Measurements from ENCODE around the gene MACF1.

MACF1 gene

GRCh38 chr1:39310015-39310414, 105.5 kb downstream of the MACF1 start:
- no peak for DNase-seq

DNA sequence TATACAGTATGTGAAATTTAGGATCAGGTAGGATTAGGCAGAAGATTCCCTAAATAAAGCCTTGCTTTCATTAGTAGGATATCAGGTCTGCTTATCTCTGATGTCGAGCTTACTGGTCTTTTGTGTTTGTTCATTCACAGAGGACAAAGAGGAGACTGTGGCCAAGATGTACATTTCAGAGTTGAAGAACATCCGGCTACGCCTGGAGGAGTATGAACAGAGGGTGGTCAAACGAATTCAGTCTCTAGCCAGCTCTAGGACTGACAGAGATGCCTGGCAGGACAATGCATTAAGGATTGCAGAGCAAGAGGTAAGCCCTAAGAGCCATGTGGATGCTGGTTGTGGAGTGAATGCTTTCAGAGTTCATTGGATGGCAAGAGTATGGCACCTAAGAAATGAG, 106.2 kb downstream of the MACF1 start:
- DNase-seq, result no peak

DNA sequence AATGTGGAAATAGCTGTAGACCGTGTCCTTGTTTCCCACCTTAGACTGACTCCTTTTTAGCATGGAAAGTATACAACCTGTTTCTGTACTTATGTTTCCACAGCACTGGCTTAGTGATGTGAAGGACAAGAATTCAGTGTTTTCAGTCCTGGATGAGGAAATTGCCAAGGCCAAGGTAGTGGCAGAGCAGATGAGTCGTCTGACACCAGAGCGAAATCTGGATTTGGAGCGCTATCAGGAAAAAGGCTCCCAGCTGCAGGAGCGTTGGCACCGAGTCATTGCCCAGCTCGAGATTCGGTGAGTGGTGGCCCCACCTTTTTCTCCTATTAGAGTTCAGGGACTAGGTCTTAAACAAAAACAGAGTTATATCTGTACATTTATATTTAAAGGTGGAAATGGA, 112.6 kb downstream of the MACF1 start:
- no peak for DNase-seq

- DNase-seq, result no peak
These were observed 113.6 kb downstream of the MACF1 start for GRCh38 chr1:39317910-39318633.

DNA sequence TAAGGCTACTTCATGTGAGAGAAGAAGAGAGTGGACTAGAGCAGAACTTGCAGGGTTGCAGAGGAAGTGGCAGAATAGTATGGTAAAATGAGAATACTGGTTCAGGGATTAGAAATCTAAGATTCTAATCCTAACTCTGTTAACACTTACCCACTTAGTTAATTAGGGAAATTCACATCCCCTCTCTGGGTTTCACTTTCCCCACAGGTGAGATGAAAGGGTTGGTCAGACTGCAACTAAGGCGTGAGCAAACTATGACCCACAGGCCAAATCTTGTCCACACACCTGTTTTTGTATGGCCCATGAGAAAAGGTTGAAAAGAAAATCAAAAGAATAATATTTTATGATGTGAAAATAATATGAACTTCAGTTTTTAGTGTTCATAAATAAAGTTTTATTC, 117.5 kb downstream of the MACF1 start:
- DNase-seq, result no peak

DNA sequence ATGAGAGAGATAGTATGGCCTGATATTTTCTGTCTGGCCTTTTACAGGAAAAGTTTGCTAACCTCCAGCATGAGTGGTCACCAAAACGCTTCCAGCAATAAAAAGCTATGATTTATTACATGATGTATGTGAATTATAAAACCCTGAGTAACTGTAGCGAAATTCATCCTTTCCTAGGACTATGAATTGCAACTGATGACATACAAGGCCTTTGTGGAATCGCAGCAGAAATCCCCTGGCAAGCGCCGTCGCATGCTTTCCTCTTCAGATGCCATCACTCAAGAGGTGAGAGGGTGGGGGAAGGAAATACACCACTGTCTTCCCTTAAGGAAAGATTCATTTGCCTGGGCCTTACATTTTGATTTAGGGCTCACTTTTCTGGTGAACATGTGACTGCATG, 117.9 kb downstream of the MACF1 start:
- DNase-seq, result no peak

GRCh38 chr1:39324888-39325287, 120.4 kb downstream of the MACF1 start:
- DNase-seq, result no peak

GRCh38 chr1:39326836-39327235, 122.3 kb downstream of the MACF1 start:
- no peak for DNase-seq

DNA sequence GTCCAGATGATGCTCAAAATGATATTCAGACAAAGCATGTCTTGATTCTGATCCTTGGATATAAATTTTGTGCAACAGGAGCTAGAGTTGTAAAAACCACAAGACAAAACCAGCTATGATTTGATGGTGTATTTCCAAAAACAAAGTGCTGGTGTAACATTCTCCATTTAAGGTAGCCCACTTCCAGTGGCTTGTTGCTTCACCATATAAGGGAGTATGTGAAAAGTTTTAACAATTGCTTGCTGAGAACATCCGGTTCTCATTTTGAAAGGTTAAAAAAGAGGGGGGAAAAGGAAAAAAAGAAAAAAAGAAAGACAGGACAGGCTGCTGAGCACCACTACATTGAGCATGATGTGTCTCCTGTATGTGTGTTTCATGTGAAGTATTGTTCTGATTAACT, 123.6 kb downstream of the MACF1 start:
- DNase-seq, result no peak

DNA sequence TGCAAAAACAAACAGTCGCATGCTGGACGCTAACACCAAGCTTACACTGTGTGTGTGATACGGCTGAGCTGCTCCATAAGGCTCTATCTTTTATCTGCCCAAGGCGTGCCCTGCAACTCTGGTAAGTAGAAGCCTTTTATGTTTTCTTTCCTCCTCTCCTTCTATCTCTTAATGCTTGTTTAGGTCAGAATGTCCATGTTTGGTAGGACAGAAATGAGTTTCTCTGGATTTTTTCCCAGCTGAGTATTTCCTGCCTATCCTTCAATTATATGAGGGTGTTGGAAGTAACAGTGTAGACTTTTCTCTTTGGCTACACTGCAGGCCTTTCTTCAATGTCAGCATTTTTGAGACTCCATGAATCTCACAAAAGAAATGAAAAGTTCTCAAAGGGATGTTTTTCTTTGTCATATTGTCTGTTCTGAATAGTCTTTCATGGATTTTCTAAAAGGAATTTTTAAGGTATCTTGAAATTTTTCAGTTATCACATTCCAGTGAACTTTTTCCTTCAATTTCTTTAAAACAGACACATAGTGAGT, 124.2 kb downstream of the MACF1 start:
- no peak for DNase-seq

GRCh38 chr1:39331647-39332046, 127.2 kb downstream of the MACF1 start:
- no peak for DNase-seq

DNA sequence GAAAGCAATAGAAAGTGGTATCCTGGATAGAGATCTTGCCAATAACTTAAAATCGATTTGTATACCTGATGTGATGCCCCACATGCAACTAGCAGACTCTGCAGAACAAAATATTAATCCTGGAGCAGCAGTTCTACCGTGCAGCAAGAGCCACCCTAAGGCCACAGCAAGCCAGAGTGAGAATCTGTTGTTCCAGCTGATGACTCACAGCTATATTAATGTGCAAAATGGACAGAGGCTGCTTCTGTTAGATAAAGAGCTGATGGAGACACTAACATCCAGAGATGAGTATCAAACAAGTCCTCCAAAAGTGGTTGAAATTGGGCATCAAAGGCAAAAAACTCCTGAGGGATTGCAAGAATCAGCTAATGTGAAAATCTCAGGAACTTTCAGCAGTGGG, 127.8 kb downstream of the MACF1 start:
- DNase-seq, result no peak

DNA sequence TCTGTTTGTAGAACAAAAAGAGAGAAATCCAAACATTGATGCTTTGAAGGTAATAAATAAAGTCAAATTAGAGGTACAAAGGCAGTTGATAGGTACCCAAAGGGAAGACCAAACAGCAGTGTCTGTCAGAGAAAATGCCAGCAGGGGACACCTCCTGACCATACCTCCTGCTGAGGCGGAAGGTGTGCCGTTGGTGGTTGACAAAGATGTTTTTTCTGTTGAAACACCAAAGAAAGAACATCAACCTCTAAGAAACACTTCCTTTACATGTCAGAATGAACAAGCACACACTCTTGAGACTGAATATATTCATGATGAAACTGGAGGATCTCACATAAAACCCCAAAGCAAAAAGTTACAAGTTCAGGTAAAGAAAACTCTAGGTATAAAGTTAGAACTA, 128.3 kb downstream of the MACF1 start:
- no peak for DNase-seq

DNA sequence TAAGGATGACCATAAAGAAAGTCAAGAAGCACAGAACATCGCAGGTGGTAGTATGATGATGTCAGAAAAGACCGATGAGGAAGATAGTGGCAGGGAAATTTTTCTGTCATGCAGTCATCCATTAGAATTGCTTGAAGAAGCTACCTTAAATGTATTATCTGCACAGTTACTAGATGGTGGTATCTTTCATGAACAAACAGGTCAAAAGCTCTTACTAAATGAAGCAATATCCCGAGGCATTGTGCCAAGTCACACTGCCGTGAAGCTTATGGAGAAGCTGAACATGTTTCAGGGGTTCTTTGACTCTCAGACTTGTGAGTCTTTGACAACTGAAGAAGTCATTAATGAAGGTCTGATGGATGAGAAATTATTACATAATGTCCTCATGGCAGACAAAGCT, 128.8 kb downstream of the MACF1 start:
- no peak for DNase-seq

DNA sequence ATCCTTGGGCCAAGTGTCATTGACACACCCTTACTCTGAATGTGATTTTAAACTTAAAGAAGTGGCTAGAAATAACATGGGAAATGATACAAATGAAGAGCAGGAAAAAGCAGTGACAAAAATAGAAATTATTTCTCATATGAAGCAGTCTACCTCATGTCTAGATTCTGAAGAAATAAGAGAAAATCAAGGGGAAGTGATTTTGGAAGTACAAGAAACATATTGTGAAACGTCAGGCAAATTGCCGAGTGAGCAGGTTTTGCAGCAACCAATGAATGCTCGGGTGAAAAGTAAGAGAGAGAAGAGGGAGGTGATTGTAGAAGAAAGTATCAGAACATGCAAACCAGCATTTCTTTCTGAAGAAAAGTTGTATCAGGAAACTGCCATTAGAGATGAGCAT, 130.7 kb downstream of the MACF1 start:
- DNase-seq, result no peak

DNA sequence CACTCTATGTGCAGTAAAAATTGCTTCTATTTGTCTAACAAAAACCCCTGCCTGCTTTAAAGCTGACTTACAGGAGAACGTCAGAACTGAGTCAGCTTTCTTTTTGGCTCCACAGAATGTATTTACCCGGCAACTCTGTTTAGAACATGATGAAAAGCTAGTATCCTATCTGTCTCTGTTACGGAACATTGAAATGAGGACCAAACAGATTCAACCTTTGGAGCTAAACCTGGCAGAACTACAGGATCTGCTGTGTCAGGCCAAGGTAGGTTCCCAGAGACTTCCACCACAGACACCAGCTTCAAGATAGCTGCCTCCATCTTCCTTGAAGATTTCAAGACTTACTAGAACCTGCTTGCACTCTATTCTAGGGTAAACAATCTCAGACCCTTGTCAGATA, 132.6 kb downstream of the MACF1 start:
- DNase-seq, result no peak

DNA sequence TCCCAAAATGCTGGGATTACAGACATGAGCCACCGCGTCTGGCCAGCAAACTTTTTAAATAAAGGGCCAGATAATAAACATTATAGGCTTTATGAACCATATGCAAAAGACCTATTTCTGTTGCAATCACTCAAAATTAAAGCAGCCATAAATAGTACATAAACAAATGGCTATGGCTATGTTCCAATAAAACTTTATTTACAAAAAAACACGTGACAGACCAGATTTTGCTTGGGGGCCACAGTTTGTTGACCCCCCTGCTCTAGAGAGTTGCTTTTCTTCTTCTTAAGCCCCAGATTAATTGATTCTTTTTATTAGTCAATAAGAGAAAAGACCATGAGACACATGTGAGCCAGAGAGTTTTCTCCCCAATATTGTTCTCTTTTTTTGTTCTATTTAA, 138.3 kb downstream of the MACF1 start:
- no peak for DNase-seq

- DNase-seq, result no peak
These were observed 140.1 kb downstream of the MACF1 start for GRCh38 chr1:39344394-39345154.

DNA sequence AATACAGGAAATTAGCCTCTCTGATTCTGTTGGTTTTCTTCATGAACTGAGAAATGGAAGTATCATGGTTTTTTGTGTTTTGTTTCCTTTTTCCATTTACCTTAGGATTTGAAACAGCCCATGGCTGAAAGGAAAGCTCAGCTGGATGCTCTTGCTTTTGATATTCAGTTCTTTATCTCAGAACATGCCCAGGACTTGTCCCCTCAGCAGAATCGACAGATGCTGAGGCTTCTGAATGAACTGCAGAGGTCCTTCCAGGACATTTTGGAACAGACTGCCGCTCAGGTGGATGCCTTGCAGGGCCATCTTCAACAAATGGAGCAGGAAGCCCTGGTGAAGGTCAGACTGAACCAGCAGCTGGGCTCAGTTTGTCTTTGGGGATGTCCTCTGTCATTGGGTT, 142.4 kb downstream of the MACF1 start:
- no peak for DNase-seq

- DNase-seq, result no peak
These were observed 143.8 kb downstream of the MACF1 start for GRCh38 chr1:39348278-39348677.

DNA sequence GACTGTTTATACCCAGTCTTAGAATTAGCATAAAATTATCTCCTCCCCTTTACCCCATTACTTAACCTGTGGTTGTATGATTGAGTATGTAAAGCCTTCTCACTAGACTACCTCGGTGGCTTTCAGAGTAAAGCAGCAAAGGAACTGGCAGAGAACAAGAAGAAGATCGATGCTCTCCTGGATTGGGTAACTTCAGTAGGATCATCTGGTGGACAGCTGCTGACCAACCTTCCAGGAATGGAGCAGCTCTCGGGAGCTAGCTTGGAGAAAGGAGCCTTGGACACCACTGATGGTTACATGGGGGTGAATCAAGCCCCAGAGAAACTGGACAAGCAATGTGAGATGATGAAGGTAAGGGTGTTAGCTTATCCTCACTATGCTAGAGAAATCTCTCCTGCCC, 148.4 kb downstream of the MACF1 start:
- no peak for DNase-seq

- DNase-seq, result no peak
These were observed 150.1 kb downstream of the MACF1 start for GRCh38 chr1:39354572-39354971.

DNA sequence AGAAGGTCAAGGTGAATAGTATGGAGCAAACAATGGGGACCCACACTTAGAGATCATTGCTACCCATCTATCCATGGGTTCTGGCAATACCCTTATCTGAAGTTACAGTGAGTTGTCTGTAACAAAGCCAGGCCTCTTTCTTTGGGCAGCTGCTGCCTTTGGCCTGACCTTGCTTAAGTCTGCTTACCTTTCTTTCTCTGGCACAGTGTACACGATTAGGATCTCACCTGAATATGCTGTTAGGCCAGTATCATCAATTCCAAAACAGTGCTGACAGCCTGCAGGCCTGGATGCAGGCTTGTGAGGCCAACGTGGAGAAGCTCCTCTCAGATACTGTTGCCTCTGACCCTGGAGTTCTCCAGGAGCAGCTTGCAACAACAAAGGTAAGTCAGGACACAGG, 154.0 kb downstream of the MACF1 start:
- DNase-seq, result no peak

DNA sequence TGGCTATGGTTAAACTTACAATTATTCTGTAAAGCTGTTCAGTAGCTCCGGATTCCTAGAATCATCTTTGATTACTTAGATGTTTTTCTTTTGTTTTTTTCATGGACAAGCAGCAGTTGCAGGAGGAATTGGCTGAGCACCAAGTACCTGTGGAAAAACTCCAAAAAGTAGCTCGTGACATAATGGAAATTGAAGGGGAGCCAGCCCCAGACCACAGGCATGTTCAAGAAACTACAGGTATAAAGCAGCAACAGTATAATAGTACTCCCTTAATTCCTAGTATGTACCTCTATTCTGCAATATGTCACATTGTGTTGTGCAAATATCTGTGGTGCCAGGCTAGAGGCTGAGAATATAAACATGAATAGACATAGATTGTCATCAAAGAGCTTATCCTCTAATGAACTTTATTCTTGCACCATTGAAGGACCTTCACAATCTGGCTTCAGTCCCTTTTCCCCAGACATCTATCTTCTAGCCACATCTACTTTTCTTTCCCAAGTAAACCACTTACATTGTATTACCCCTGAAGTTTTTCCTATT, 154.6 kb downstream of the MACF1 start:
- DNase-seq, result no peak
